ENCODE data around the gene XCR1.

DNA sequence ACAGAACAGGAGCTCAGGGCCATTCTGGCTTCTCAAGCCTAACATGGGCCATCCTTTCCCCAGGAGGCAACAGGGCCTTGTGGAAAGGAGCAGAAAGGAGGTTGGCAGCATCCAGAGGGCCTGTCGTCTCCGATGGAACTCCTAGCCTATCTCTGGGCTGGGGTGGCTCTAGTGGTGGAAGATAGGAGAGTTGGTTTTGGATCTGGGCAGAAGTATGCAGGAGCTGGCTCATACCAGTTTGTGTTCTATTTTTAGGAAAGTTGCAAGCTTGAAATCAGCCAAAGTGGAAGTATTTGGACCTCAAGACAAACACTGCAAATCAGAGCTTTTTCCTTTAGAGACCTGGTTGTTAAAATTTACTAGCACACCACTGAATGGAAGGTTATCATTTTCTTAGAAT, 35.4 kb upstream of the XCR1 start:
- TF ChIP-seq CTCF (IDR thresholded peaks at IDR 0.05; ENCODE audit: insufficient read depth, low read length, poor library complexity, severe bottlenecking), result no peak
- TF ChIP-seq EZH2phosphoT487 (conservative IDR thresholded peaks at IDR 0.05; ENCODE audit: low read length), result no peak

All from SU-DHL-6 (cell line).